GM13977 (cell line): ENCODE data around the gene SCPEP1.

Experiments used
- DNase-seq: peaks from one replicate; pipeline ENCODE4 v3.0.0; 2012; ENCODE audit warnings: low spot score
- in situ Hi-C: fragments of 300-500 bp; cut with MboI; formaldehyde crosslinking; loops from one replicate; pipeline ENCODE4 v1.12.0; 2022; ENCODE audit warnings: low sequenced_read_pairs, low pct_unique_long_range_greater_than_20kb, mixed read lengths, inconsistent platforms; ENCODE audit not compliant: unreplicated experiment
- TF ChIP-seq, protein P1 (sequence below): IDR thresholded peaks from 2 replicates; pipeline ENCODE4 v1.5.1; 2012; ENCODE audit warnings: mild to moderate bottlenecking, control low read depth; ENCODE audit not compliant: insufficient read depth; ENCODE audit errors: extremely low read depth, missing control alignments

The SCPEP1 gene

GRCh38 chr17:57008958-57009357 lies 31.0 kb downstream of the SCPEP1 start:
- in situ Hi-C loops = no loop called here
- DNase-seq = no peak

GRCh38 chr17:57009737-57010445 lies 32.0 kb downstream of the SCPEP1 start:
- peak; percentile 67 for DNase-seq
- TF ChIP-seq, protein P1, sequence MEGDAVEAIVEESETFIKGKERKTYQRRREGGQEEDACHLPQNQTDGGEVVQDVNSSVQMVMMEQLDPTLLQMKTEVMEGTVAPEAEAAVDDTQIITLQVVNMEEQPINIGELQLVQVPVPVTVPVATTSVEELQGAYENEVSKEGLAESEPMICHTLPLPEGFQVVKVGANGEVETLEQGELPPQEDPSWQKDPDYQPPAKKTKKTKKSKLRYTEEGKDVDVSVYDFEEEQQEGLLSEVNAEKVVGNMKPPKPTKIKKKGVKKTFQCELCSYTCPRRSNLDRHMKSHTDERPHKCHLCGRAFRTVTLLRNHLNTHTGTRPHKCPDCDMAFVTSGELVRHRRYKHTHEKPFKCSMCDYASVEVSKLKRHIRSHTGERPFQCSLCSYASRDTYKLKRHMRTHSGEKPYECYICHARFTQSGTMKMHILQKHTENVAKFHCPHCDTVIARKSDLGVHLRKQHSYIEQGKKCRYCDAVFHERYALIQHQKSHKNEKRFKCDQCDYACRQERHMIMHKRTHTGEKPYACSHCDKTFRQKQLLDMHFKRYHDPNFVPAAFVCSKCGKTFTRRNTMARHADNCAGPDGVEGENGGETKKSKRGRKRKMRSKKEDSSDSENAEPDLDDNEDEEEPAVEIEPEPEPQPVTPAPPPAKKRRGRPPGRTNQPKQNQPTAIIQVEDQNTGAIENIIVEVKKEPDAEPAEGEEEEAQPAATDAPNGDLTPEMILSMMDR = peak; percentile 73
- in situ Hi-C loops = no loop called here

More at GRCh38 chr17:57008958-57009357, 31.0 kb downstream of the SCPEP1 start:
- TF ChIP-seq, protein P1 = no peak

GRCh38 chr17:57010487-57010886 lies 32.6 kb downstream of the SCPEP1 start:
- DNase-seq = no peak
- TF ChIP-seq, protein P1 = no peak
- in situ Hi-C loops = no loop called here

GRCh38 chr17:57011491-57012015 lies 33.6 kb downstream of the SCPEP1 start:
- in situ Hi-C loops = no loop called here
- DNase-seq = no peak
- TF ChIP-seq, protein P1 = no peak

DNA sequence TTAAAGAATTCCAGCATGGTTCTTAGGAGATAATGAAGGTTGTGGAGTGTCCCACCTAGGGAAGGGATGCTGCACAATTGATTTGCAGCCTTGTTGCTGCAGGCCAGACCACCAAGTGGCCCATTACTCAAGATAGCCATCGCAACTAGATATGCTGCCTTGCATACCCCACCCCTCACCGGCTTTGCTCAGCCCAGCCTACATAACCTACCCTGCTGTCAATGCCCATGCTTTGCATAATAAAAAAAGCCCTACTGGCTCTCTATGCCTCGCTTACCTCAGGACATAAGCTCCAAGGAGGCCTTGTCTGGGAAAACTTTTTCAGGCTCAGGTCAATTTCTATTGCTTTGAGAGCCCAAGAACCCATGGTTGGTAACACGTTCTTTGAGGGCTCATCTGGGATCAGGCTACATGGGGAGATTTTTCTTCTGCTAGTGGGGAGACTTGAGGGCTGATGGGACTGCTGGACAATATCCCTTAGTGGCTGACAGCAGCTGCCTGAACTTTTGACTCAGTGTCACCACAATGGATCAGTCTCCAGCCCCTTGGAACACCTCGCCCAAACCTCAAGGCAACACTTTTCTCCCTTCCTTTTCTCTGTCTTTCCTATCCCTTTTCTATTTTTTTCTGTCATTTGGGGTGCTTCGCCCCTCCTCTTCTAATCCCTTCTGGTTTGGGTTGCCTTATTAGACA lies 38.3 kb downstream of the SCPEP1 start:
- no peak for DNase-seq
- in situ Hi-C loops = no loop called here
- TF ChIP-seq, protein P1 = no peak

GRCh38 chr17:57016764-57017116 lies 38.8 kb downstream of the SCPEP1 start:
- no peak for DNase-seq
- TF ChIP-seq, protein P1 = no peak
- in situ Hi-C loops = no loop called here
